HL-60/S4 (cell line): Measurements from ENCODE around the gene BARX2.

Experiments
- in situ Hi-C: fragments of 300-500 bp; cut with MboI; formaldehyde crosslinking; loops from 2 replicates; pipeline ENCODE4 v1.14.3; 2022; ENCODE audit warnings: low sequenced_read_pairs

BARX2 gene, protein sequence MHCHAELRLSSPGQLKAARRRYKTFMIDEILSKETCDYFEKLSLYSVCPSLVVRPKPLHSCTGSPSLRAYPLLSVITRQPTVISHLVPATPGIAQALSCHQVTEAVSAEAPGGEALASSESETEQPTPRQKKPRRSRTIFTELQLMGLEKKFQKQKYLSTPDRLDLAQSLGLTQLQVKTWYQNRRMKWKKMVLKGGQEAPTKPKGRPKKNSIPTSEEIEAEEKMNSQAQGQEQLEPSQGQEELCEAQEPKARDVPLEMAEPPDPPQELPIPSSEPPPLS

GRCh38 chr11:129375751-129376657 is at the start of gene BARX2:
Gene BARX2, plus strand, starts transcription at chr11:129375848. Its CDS starts 188 bp downstream, at chr11:129376036.
- in situ Hi-C loops = no loop called here

DNA sequence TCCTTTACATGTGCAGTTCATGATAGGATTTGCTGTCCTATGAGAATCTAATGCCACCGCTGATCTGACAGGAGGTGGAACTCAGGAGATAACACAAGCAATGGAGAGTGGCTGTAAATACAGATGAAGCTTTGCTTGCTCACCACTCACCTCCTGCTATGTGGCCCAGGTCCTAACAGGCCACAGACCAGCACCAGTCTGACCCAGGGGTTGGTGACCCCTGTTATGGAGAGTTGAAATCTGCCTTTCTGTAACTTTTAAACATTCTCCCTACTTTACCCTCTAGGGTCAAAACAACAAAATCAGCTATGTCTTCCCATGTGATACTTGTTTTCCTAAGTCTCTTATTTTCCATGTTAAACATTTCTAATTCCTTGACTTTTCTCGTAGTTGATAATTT is 48.7 kb upstream of the BARX2 start:
- in situ Hi-C loops = loop anchor here (25.0 kb wide), 1 partner anchor 215 kb away; no protein-coding TSS in a partner anchor

DNA sequence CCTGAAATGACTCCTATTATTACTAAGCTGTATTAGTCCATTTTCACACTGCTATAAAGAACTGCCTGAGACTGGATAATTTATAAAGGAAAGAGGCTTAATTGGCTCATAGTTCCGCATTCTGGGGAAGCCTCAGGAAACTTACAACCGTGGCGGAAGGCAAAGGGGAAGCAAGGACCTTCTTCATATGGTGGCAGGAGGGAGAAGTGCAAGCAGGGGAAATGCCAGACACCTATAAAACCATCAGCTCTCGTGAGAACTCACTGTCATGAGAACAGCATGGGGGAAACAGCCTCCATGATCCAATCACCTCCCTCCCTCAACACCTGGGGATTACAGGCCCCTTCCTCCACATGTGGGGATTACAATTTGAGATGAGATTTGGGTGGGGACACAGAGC is 47.9 kb upstream of the BARX2 start:
- in situ Hi-C loops = loop anchor here (25.0 kb wide), 1 partner anchor 215 kb away; no protein-coding TSS in a partner anchor

DNA sequence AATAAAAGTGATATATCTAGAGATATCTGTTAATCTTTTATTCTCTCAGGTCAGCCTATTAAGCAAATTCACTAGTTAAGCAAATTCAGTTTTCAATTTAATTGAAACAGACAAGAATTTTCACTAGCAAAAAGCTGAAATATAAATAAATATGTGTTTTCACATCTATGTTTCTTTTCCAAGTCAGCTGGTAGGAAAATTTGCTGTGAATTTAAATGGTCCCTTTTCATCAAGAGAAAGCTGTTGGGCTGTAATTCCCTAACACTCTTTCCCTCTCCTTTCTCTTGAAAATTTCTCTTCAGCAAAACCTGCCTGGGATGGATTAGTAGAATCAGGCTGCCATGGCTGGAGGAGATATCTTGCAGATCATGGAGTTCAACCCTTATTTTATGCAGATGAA is 46.9 kb upstream of the BARX2 start:
- in situ Hi-C loops = loop anchor here (25.0 kb wide), 1 partner anchor 216 kb away; no protein-coding TSS in a partner anchor

- in situ Hi-C loops = loop anchor here (25.0 kb wide), 1 partner anchor 219 kb away; no protein-coding TSS in a partner anchor
Measured at GRCh38 chr11:129331217-129331616, 44.4 kb upstream of the BARX2 start.

GRCh38 chr11:129331871-129332274 is 43.8 kb upstream of the BARX2 start:
- in situ Hi-C loops = loop anchor here (25.0 kb wide), 1 partner anchor 220 kb away; no protein-coding TSS in a partner anchor

- in situ Hi-C loops = loop anchor here (25.0 kb wide), 1 partner anchor 222 kb away; no protein-coding TSS in a partner anchor
Measured at GRCh38 chr11:129333873-129334272, 41.8 kb upstream of the BARX2 start.

GRCh38 chr11:129344301-129344940 is 31.2 kb upstream of the BARX2 start:
- in situ Hi-C loops = loop anchor here (25.0 kb wide), 1 partner anchor 232 kb away; no protein-coding TSS in a partner anchor

DNA sequence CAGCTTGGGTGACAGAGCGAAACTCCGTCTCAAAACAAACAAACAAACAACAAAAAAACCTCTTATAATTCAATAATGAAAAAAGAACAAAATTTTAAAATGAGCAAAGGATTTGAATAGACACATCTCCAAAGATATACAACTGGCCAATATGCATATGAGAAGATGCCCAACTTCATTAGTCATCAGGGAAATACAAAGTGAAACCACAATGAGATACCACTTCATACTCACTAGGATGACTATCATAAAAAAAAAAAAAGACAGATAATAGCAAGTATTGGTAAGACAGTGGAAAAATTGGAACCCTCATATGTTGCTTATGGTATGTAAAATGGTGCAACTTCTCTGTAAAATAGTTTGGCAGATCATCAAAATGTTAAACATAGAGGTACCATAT is 28.7 kb upstream of the BARX2 start:
- in situ Hi-C loops = loop anchor here (25.0 kb wide), 1 partner anchor 235 kb away; no protein-coding TSS in a partner anchor

GRCh38 chr11:129348813-129349212 is 26.8 kb upstream of the BARX2 start:
- in situ Hi-C loops = loop anchor here (25.0 kb wide), 1 partner anchor 237 kb away; no protein-coding TSS in a partner anchor

- in situ Hi-C loops = no loop called here
Measured at GRCh38 chr11:129352676-129353075, 23.0 kb upstream of the BARX2 start.

DNA sequence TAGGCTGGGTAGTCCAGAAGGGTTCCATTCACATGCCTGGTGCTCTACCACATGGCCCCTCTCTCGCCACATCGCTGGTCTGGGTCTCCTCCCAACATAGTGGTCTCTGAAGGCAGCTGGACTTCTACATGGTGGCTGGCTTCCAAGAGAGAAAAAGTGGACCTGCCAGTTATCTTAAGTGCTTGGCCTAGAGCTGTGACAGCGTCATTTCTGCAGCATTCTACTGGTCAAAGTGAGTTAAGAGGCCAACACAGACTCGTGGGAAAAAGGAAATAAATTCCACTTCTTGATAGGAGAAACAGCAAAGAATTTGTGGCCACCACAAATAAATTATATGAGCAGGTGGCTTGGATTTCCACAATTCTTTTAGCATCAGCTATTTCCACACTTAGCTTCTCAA is 21.0 kb upstream of the BARX2 start:
- in situ Hi-C loops = no loop called here

GRCh38 chr11:129359748-129360147 is 15.9 kb upstream of the BARX2 start:
- in situ Hi-C loops = loop anchor here (10.0 kb wide), 1 partner anchor 335 kb away; no protein-coding TSS in a partner anchor

DNA sequence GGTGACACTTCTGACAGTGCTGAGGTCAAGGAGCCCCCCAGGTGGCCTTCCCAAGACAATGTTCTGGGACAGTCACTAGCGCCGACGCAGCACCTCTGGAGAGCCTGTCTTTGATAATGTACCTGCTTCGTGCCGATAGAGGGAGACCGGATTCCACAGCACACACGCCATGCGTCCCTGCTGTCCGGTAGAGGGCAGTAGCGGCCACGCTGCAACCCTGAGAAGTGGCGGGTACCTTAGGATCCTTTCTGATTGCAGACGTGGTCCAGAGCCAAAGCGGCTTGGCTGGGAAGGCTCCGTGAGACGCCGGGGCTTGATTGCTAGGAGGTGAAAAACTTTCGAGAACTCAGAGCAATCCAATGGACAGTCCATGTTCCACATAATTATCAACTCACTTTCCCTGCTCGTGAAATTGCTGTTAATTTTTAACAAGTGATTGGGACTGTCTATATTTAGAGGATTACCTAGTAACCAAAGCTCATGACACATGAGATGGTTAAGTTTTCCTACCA is 11.4 kb upstream of the BARX2 start:
- in situ Hi-C loops = loop anchor here (10.0 kb wide), 1 partner anchor 331 kb away; no protein-coding TSS in a partner anchor

- in situ Hi-C loops = loop anchor here (10.0 kb wide), 1 partner anchor 329 kb away; no protein-coding TSS in a partner anchor
Measured at GRCh38 chr11:129365816-129366215, 9.8 kb upstream of the BARX2 start.

DNA sequence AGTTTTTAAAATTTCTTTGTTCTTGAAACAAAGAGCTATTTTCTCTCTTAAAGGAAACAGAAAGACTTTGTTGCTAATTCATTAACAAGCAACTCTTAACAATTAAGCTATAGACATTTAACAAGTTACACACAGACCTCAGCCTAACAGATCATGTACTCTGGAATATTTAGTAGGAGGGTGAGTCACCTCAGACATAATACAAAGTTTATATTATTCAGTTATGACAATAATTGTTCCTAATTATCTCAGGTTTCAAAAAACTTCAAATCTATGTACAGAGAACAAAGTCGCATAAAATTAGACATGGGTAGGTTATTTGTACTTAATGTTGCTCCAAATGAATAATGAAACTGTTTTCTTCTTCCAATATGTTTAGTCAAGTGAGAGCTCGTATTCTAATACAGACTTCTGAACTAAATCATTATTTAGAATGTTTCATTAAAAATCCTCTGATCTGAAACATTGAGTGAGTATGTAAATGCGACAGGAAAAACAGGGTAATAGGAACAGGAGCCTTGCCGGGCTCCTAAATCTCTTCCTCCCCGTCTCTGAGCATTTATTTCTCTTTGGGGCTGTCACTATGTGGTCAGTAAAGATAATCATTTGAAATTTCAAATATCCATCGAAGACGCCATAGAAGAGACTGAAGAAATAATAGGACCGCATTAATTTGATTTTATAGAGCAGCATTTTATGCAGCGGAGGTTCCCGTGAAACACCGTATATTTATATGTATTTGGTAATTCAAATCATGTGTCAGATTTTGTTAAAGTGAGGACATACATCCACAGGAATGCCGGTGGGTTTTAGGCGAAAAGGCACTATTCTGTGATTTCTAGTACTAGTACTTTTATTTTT is 8.7 kb upstream of the BARX2 start:
- in situ Hi-C loops = loop anchor here (10.0 kb wide), 1 partner anchor 328 kb away; no protein-coding TSS in a partner anchor

DNA sequence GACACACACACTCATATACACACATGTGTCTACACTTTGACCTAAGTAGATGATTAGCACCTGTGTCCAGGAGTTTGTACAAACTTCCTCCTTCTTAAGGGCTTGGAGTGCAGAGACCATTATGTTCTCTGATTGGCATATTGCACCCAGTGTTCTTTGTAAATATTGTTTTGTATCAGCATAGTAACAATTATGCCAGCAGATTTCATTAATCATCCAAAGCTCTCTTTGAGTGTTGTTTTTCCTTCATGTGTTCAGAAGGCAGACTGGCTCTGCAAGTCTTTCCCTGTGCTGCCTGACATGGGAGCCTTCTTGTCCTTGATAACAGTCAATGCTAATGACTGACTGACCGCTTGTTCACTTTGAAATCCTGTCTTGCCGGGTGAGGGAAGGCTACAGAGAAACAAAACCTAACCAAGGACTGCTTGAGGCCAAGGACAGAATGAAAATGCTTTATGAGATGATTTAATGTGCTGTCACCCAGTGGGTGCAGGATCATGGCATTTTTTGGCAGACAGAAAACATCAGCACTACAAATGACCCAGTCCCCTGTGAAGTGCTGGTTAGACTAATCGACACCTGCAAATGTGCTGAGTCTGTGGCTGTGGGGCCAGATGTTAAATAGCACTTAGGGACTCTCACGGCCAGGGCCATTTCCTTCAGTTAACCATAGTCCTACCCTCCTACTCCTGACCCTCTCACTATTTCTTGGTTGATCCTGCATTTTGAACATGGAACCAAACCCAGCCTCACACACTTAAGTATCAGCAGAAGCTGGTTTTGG is 6.6 kb upstream of the BARX2 start:
- in situ Hi-C loops = loop anchor here (10.0 kb wide), 1 partner anchor 326 kb away; no protein-coding TSS in a partner anchor

- in situ Hi-C loops = no loop called here
Measured at GRCh38 chr11:129370715-129371114, 4.9 kb upstream of the BARX2 start.
